ENCODE data around the gene LMNTD2. TPM values are rescaled to one million over a fixed set of nuclear protein-coding genes. Genes with fewer than 3 reads are reported as not detected.

Gene LMNTD2
- total RNA-seq, 1 donor from 2014 or later: 2.2 TPM

Other genes starting within 250 kb of the LMNTD2 start
- 15.7 and 56.8 TPM in 2 replicates for gene IFITM1, start 246.7 kb downstream of the LMNTD2 start, total RNA-seq
- gene IFITM3, start 239.9 kb downstream of the LMNTD2 start, total RNA-seq: 85.7 and 113 TPM in 2 replicates
- gene B4GALNT4, start 191.2 kb downstream of the LMNTD2 start, total RNA-seq: 13.9 and 24.4 TPM in 2 replicates
- gene PKP3, start 166.5 kb downstream of the LMNTD2 start, total RNA-seq: 20.6 and 30.7 TPM in 2 replicates
- 52.9 and 83.9 TPM in 2 replicates for gene SIGIRR, start 145.7 kb downstream of the LMNTD2 start, total RNA-seq
- 7.7 and 20.1 TPM in 2 replicates for gene ANO9, start 118.7 kb downstream of the LMNTD2 start, total RNA-seq
- 53.4 and 66.1 TPM in 2 replicates for gene PTDSS2, start 110.5 kb downstream of the LMNTD2 start, total RNA-seq
- 163 and 204 TPM in 2 replicates for gene RNH1, start 53.5 kb downstream of the LMNTD2 start, total RNA-seq
- 63.2 and 128 TPM in 2 replicates for gene HRAS, start 25.2 kb downstream of the LMNTD2 start, total RNA-seq
- 0.87 and 1.6 TPM in 2 replicates for gene LRRC56, start 23.2 kb downstream of the LMNTD2 start, total RNA-seq
- gene RASSF7, start 232 bp upstream of the LMNTD2 start, total RNA-seq: 106 and 154 TPM in 2 replicates
- 24.2 and 33.5 TPM in 2 replicates for gene PHRF1, start 15.7 kb upstream of the LMNTD2 start, total RNA-seq
- 25.6 and 40.8 TPM in 2 replicates for gene IRF7, start 55.2 kb upstream of the LMNTD2 start, total RNA-seq
- gene CDHR5, start 64.2 kb upstream of the LMNTD2 start, total RNA-seq: not detected in 2 replicates
- not detected in 2 replicates for gene SCT, start 66.4 kb upstream of the LMNTD2 start, total RNA-seq
- gene DRD4, start 76.5 kb upstream of the LMNTD2 start, total RNA-seq: not detected in 2 replicates
- gene DEAF1, start 134.5 kb upstream of the LMNTD2 start, total RNA-seq: 38.2 and 40.4 TPM in 2 replicates
- 10.7 and 20.8 TPM in 2 replicates for gene TMEM80, start 135.1 kb upstream of the LMNTD2 start, total RNA-seq
- 145 and 151 TPM in 2 replicates for gene EPS8L2, start 145.5 kb upstream of the LMNTD2 start, total RNA-seq
- gene TALDO1, start 186.7 kb upstream of the LMNTD2 start, total RNA-seq: 332 and 365 TPM in 2 replicates
- 32.6 and 68.8 TPM in 2 replicates for gene GATD1, start 216.7 kb upstream of the LMNTD2 start, total RNA-seq
- 0.14 TPM in 1 of 2 replicates, not detected in the other for gene CEND1, start 229.4 kb upstream of the LMNTD2 start, total RNA-seq
- gene SLC25A22, start 237.5 kb upstream of the LMNTD2 start, total RNA-seq: 20.1 and 33.6 TPM in 2 replicates
- 17.4 and 32.1 TPM in 2 replicates for gene PIDD1, start 244.5 kb upstream of the LMNTD2 start, total RNA-seq
- 663 and 837 TPM in 2 replicates for gene RPLP2, start 249.2 kb upstream of the LMNTD2 start, total RNA-seq